T-cell (primary cell): ENCODE data around the gene RPTOR. TPM values are rescaled to one million over a fixed set of nuclear protein-coding genes. Genes with fewer than 3 reads are reported as not detected.

Experiments
- ATAC-seq, 4 experiments: fragments of 200-7000 bp in 3 of 4; fragments of 150-1000 bp in 1 of 4; cut with Tn5 transposase; replicated peaks in 1 of 4; 1 replicate in 3 of 4; 2 replicates in 1 of 4; pipeline ENCODE4 v1.10.0; 2021; ENCODE audit warnings: moderate library complexity in 3 of 4, mild to moderate bottlenecking in 2 of 4, moderate number of reproducible peaks in 1 of 4
- CTCF ChIA-PET, 2 donors: fragments of 300-600 bp; sonication (Branson Sonifier 250); formaldehyde crosslinking; loops; one replicate each; lab custom pipeline; 2022; ENCODE audit warnings: antibody characterized with exemption in 2 of 2; lab: Charles Lee
- POLR2A ChIA-PET, 2 donors: fragments of 300-600 bp; sonication (Branson Sonifier 250); formaldehyde crosslinking; loops; one replicate each; lab custom pipeline; 2022; ENCODE audit warnings: antibody characterized with exemption in 2 of 2; lab: Charles Lee
- DNase-seq, 35 experiments: peaks; one replicate each; pipeline versions ENCODE4 v3.0.0 to v3.0.0-alpha.2; 2013 to 2023
- H3K27ac ChIP-seq: one replicate; pipeline ENCODE4 v1.5.1; 2013; ENCODE audit warnings: low read length
- H3K27me3 ChIP-seq, 2 experiments: replicated peaks in 1 of 2; 1 replicate in 1 of 2; 2 replicates in 1 of 2; pipeline versions ENCODE4 v1.6.1 to v1.7.0; 2013; ENCODE audit warnings: low read length in 1 of 2, mixed read lengths in 1 of 2; ENCODE audit not compliant: control insufficient read depth in 2 of 2, insufficient read depth in 2 of 2; ENCODE audit errors: extremely low read depth in 1 of 2
- H3K36me3 ChIP-seq, 2 donors: 1 replicate in 1 of 2; 2 replicates in 1 of 2; pipeline versions ENCODE4 v1.6.1 to v1.7.0; 2013; ENCODE audit warnings: low read length in 1 of 2; ENCODE audit not compliant: control insufficient read depth in 2 of 2, insufficient read depth in 1 of 2; ENCODE audit errors: extremely low read depth in 1 of 2
- H3K4me1 ChIP-seq, 2 experiments: 1 replicate in 1 of 2; 2 replicates in 1 of 2; pipeline versions ENCODE4 v1.6.1 to v1.7.0; 2013; ENCODE audit warnings: low read length in 2 of 2, mixed read lengths in 1 of 2; ENCODE audit not compliant: insufficient read depth in 2 of 2, control insufficient read depth in 1 of 2; ENCODE audit errors: extremely low read depth in 1 of 2
- H3K4me3 ChIP-seq, 2 donors: 1 replicate in 1 of 2; 2 replicates in 1 of 2; pipeline versions ENCODE4 v1.5.1 to v1.7.0; 2013; ENCODE audit warnings: mild to moderate bottlenecking in 2 of 2, low read length in 1 of 2, moderate library complexity in 1 of 2; ENCODE audit not compliant: control insufficient read depth in 1 of 2; ENCODE audit errors: extremely low read depth in 1 of 2
- H3K9me3 ChIP-seq: 2 replicates; pipeline ENCODE4 v1.7.0; 2013
- H3K27ac Mint-ChIP-seq, 2 donors: one replicate each; pipeline ENCODE4 v1.8.0; 2020 to 2021; ENCODE audit warnings: mild to moderate bottlenecking in 2 of 2, mixed read lengths in 2 of 2
- H3K27me3 Mint-ChIP-seq, 2 donors: one replicate each; pipeline ENCODE4 v1.8.0; 2021 to 2022; ENCODE audit warnings: mixed read lengths in 2 of 2
- H3K36me3 Mint-ChIP-seq: one replicate; pipeline ENCODE4 v1.8.0; 2021; ENCODE audit warnings: mixed read lengths
- H3K4me1 Mint-ChIP-seq, 3 donors: one replicate each; pipeline ENCODE4 v1.8.0; 2020 to 2022; ENCODE audit warnings: mixed read lengths in 3 of 3, mild to moderate bottlenecking in 1 of 3
- H3K4me3 Mint-ChIP-seq, 3 donors: one replicate each; pipeline ENCODE4 v1.8.0; 2020 to 2022; ENCODE audit warnings: mild to moderate bottlenecking in 3 of 3, mixed read lengths in 3 of 3, moderate library complexity in 3 of 3
- H3K9me3 Mint-ChIP-seq, 3 donors: one replicate each; pipeline ENCODE4 v1.8.0; 2020 to 2022; ENCODE audit warnings: mixed read lengths in 3 of 3
- WGBS: methylation state at CpG from one replicate; pipeline ENCODE4 v1.1.5; 2013; ENCODE audit warnings: missing lambda C conversion rate; ENCODE audit not compliant: insufficient coverage; 5-methylcytosine and 5-hydroxymethylcytosine counted together
- total RNA-seq, 35 experiments: library from RNA in 6 of 35; stranded (reverse) in 6 of 35; fragments of 120-200 nt in 1 of 35; gene quantifications; one replicate each; pipeline versions ENCODE4 v1.2.1 to v1.2.4 and lab custom pipeline; 2013 to 2026

Gene RPTOR
- total RNA-seq, 5 donors from 2014 or later (not counting 1 experiment from before 2014, with no cell fraction given) = 59.4 to 76.8 (median 71.4) TPM

- H3K36me3 ChIP-seq = peaks cover 37 to 53% of the 10 kb centered on the region in 2 donors
- ATAC-seq = no peak
- ChIA-PET CTCF (interaction anchor here in 1 of 2 donors (1.5 kb wide), 1 partner anchor 19 kb away, joined by 4 read pairs; no protein-coding TSS in a partner anchor), POLR2A (no interaction called here)
- 95% methylated on average over 28 of the region's 35 CpGs for WGBS
- no peaks in the 10 kb centered on the region for H3K9me3 Mint-ChIP-seq
- H3K27me3 Mint-ChIP-seq = no peaks in the 10 kb centered on the region
- H3K36me3 Mint-ChIP-seq = peaks cover 39% of the 10 kb centered on the region
- peaks cover 20 to 29% (median 22%) of the 10 kb centered on the region in 3 donors for H3K4me1 Mint-ChIP-seq
- H3K4me1 ChIP-seq = peaks cover 5 to 33% of the 10 kb centered on the region in 2 experiments
- no peak overlapping the region for H3K27ac ChIP-seq
- H3K9me3 ChIP-seq = no peaks in the 10 kb centered on the region
- no peak overlapping the region for H3K4me3 Mint-ChIP-seq
- no peak overlapping the region for H3K27ac Mint-ChIP-seq
- no peak for DNase-seq
- no peaks in the 10 kb centered on the region for H3K27me3 ChIP-seq
- H3K4me3 ChIP-seq = no peak overlapping the region
These were observed 335.3 kb downstream of the RPTOR start for GRCh38 chr17:80879723-80880647.

GRCh38 chr17:80880648-80880985 lies 336.0 kb downstream of the RPTOR start:
- Mint-ChIP-seq H3K27me3 (no peaks in the 10 kb centered on the region), H3K36me3 (peaks cover 41% of the 10 kb centered on the region), H3K4me3 (no peak overlapping the region), H3K27ac (no peak overlapping the region), H3K9me3 (no peaks in the 10 kb centered on the region), H3K4me1 (peaks cover 17 to 26% (median 22%) of the 10 kb centered on the region in 3 donors)
- Histone ChIP-seq H3K9me3 (no peaks in the 10 kb centered on the region), H3K36me3 (peaks cover 40 to 56% of the 10 kb centered on the region in 2 donors), H3K4me1 (peaks cover 5 to 33% of the 10 kb centered on the region in 2 experiments), H3K4me3 (no peak overlapping the region), H3K27me3 (no peaks in the 10 kb centered on the region), H3K27ac (no peak overlapping the region)
- CTCF ChIA-PET = interaction anchor here in 1 of 2 donors (0.7 to 1.5 kb wide), 2 partner anchors 20 to 384 kb away, joined by 4 read pairs; no protein-coding TSS in a partner anchor
- DNase-seq (no peak), ATAC-seq (no peak)
- WGBS = 93% methylated on average over 2 of the region's 11 CpGs
- POLR2A ChIA-PET = no interaction called here

- H3K36me3 ChIP-seq = peaks cover 40 to 58% of the 10 kb centered on the region in 2 donors
- no peaks in the 10 kb centered on the region for H3K9me3 ChIP-seq
- no peaks in the 10 kb centered on the region for H3K27me3 ChIP-seq
- ATAC-seq = no peak
- no peak overlapping the region for H3K27ac ChIP-seq
- H3K4me1 ChIP-seq = peaks cover 5 to 33% of the 10 kb centered on the region in 2 experiments
- no peaks in the 10 kb centered on the region for H3K9me3 Mint-ChIP-seq
- H3K27me3 Mint-ChIP-seq = no peaks in the 10 kb centered on the region
- ChIA-PET CTCF (interaction anchor here in 1 of 2 donors (0.7 to 1.5 kb wide), 2 partner anchors 20 to 385 kb away, joined by 4 read pairs; no protein-coding TSS in a partner anchor), POLR2A (no interaction called here)
- no peak overlapping the region for H3K4me3 ChIP-seq
- no peak overlapping the region for H3K4me3 Mint-ChIP-seq
- H3K4me1 Mint-ChIP-seq = peaks cover 17 to 26% (median 22%) of the 10 kb centered on the region in 3 donors
- no peak for DNase-seq
- WGBS = 92% methylated on average over 10 of the region's 13 CpGs
- H3K36me3 Mint-ChIP-seq = peaks cover 47% of the 10 kb centered on the region
- no peak overlapping the region for H3K27ac Mint-ChIP-seq
These were observed 336.7 kb downstream of the RPTOR start for GRCh38 chr17:80881306-80881705.

GRCh38 chr17:80882323-80882722 lies 337.7 kb downstream of the RPTOR start:
- WGBS = 94% methylated on average over 7 of the region's 19 CpGs
- ATAC-seq (no peak), DNase-seq (no peak)
- CTCF ChIA-PET = no interaction called here
- Mint-ChIP-seq H3K4me3 (no peak overlapping the region), H3K27ac (no peak overlapping the region), H3K27me3 (no peaks in the 10 kb centered on the region), H3K36me3 (peaks cover 47% of the 10 kb centered on the region), H3K9me3 (no peaks in the 10 kb centered on the region), H3K4me1 (peaks cover 10 to 24% (median 15%) of the 10 kb centered on the region in 3 donors)
- no peaks in the 10 kb centered on the region for H3K27me3 ChIP-seq
- H3K27ac ChIP-seq = no peak overlapping the region
- no peaks in the 10 kb centered on the region for H3K9me3 ChIP-seq
- H3K36me3 ChIP-seq = peaks cover 40 to 65% of the 10 kb centered on the region in 2 donors
- POLR2A ChIA-PET = no interaction called here
- H3K4me3 ChIP-seq = no peak overlapping the region
- peaks cover 4 to 24% of the 10 kb centered on the region in 2 experiments for H3K4me1 ChIP-seq

- Histone ChIP-seq H3K36me3 (peaks cover 40 to 65% of the 10 kb centered on the region in 2 donors), H3K27ac (no peak overlapping the region), H3K4me3 (no peak overlapping the region), H3K9me3 (no peaks in the 10 kb centered on the region), H3K27me3 (no peaks in the 10 kb centered on the region), H3K4me1 (peaks cover 0 to 16% of the 10 kb centered on the region in 2 experiments)
- DNase-seq (no peak), ATAC-seq (no peak)
- WGBS = 98% methylated on average over 23 of the region's 24 CpGs
- Mint-ChIP-seq H3K4me3 (no peak overlapping the region), H3K36me3 (peaks cover 46% of the 10 kb centered on the region), H3K4me1 (peaks cover 2 to 16% (median 7%) of the 10 kb centered on the region in 3 donors), H3K27me3 (no peaks in the 10 kb centered on the region), H3K27ac (no peak overlapping the region), H3K9me3 (no peaks in the 10 kb centered on the region)
- ChIA-PET POLR2A (no interaction called here), CTCF (no interaction called here)
These were observed 338.5 kb downstream of the RPTOR start for GRCh38 chr17:80882926-80883685.
